ENCODE results near the gene PHETA2.

DNA sequence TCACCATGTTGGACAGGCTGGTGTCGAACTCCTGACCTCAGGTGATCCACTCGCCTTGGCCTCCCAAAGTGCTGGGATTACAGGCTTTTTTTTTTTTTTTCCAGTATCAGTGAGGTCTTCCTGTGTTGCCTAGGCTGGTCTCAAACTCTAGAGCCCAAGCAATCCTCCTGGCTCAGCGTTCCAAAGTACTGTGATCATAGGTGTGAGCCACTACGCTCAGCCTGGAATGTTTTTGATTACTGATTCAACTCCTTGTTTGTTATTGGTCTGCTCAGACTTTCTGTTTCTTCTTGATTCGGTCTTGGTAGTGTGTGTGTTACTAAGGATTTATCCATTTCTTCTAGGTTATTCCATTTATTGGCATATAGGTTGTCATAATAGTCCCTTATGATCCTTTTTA, 34.8 kb upstream of the PHETA2 start:
- TF ChIP-seq POLR2A (IDR thresholded peaks at IDR 0.05; ENCODE audit: extremely low read depth, insufficient read length): no peak
- TF ChIP-seq, protein P1, sequence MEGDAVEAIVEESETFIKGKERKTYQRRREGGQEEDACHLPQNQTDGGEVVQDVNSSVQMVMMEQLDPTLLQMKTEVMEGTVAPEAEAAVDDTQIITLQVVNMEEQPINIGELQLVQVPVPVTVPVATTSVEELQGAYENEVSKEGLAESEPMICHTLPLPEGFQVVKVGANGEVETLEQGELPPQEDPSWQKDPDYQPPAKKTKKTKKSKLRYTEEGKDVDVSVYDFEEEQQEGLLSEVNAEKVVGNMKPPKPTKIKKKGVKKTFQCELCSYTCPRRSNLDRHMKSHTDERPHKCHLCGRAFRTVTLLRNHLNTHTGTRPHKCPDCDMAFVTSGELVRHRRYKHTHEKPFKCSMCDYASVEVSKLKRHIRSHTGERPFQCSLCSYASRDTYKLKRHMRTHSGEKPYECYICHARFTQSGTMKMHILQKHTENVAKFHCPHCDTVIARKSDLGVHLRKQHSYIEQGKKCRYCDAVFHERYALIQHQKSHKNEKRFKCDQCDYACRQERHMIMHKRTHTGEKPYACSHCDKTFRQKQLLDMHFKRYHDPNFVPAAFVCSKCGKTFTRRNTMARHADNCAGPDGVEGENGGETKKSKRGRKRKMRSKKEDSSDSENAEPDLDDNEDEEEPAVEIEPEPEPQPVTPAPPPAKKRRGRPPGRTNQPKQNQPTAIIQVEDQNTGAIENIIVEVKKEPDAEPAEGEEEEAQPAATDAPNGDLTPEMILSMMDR (IDR thresholded peaks at IDR 0.05; ENCODE audit: low read depth, low read length): no peak
- TF ChIP-seq MYC (IDR thresholded peaks at IDR 0.05; ENCODE audit: low read depth, low read length): no peak
